Measurements from ENCODE around the gene AFP.

DNA sequence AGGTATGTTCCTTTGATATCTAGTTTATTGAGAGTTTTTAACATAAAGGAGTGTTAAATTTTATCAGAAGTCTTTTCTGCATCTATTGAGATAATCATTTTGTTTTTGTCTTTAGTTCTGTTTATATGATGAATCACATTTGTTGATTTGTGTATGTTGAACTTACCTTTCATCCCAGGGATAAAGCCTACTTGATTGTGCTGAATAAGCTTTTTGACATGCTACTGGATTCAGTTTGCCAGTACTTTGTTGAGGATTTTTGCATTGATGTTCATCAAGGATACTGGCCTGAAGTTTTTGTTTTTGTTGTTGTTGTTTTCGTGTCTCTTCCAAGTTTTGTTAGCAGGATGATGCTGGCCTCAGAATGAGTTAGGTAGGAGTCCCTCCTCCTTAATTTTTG is 34.7 kb downstream of the AFP start:
- TF ChIP-seq SIX5 (IDR thresholded peaks at IDR 0.05; ENCODE audit: low read depth, low read length, severe bottlenecking) (no peak), MYC (IDR thresholded peaks at IDR 0.05; ENCODE audit: insufficient read depth, insufficient read length, insufficient replicate concordance, low read length, severe bottlenecking) (no peak), YY1 (IDR thresholded peaks at IDR 0.05; ENCODE audit: low read depth, low read length) (no peak), EZH2 (IDR thresholded peaks at IDR 0.05; ENCODE audit: borderline replicate concordance, control insufficient read depth, low read depth, low read length) (no peak), EED (IDR thresholded peaks at IDR 0.05; ENCODE audit: low read depth) (no peak), EP300 (IDR thresholded peaks at IDR 0.05; ENCODE audit: borderline replicate concordance in 1 of 2, control insufficient read depth in 1 of 2, low read depth in 2 of 2, low read length in 2 of 2) (no peak), KLF5 (IDR thresholded peaks at IDR 0.05; ENCODE audit: partially characterized antibody) (no peak), POLR2AphosphoS5 (IDR thresholded peaks at IDR 0.05; ENCODE audit: low read length) (no peak), JUND (IDR thresholded peaks at IDR 0.05; ENCODE audit: low read depth, low read length) (no peak), SREBF2 (IDR thresholded peaks at IDR 0.05; ENCODE audit: low read length) (no peak)
- TF ChIP-seq, protein P1, sequence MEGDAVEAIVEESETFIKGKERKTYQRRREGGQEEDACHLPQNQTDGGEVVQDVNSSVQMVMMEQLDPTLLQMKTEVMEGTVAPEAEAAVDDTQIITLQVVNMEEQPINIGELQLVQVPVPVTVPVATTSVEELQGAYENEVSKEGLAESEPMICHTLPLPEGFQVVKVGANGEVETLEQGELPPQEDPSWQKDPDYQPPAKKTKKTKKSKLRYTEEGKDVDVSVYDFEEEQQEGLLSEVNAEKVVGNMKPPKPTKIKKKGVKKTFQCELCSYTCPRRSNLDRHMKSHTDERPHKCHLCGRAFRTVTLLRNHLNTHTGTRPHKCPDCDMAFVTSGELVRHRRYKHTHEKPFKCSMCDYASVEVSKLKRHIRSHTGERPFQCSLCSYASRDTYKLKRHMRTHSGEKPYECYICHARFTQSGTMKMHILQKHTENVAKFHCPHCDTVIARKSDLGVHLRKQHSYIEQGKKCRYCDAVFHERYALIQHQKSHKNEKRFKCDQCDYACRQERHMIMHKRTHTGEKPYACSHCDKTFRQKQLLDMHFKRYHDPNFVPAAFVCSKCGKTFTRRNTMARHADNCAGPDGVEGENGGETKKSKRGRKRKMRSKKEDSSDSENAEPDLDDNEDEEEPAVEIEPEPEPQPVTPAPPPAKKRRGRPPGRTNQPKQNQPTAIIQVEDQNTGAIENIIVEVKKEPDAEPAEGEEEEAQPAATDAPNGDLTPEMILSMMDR (IDR thresholded peaks at IDR 0.05 in 2 of 3, conservative IDR thresholded peaks at IDR 0.05 in 1 of 3; ENCODE audit: control insufficient read depth in 2 of 3, extremely low read depth in 1 of 3, insufficient read depth in 1 of 3, low read depth in 3 of 3, low read length in 3 of 3): no peak
- TF ChIP-seq, protein P2, sequence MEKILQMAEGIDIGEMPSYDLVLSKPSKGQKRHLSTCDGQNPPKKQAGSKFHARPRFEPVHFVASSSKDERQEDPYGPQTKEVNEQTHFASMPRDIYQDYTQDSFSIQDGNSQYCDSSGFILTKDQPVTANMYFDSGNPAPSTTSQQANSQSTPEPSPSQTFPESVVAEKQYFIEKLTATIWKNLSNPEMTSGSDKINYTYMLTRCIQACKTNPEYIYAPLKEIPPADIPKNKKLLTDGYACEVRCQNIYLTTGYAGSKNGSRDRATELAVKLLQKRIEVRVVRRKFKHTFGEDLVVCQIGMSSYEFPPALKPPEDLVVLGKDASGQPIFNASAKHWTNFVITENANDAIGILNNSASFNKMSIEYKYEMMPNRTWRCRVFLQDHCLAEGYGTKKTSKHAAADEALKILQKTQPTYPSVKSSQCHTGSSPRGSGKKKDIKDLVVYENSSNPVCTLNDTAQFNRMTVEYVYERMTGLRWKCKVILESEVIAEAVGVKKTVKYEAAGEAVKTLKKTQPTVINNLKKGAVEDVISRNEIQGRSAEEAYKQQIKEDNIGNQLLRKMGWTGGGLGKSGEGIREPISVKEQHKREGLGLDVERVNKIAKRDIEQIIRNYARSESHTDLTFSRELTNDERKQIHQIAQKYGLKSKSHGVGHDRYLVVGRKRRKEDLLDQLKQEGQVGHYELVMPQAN (conservative IDR thresholded peaks at IDR 0.05): no peak
